NCI-H1105 treated with DMSO at 0.1 percent for 48 hours (cell line): ENCODE data around the gene PDXK.

Source experiments
- DNase-seq: peaks from one replicate; lab custom pipeline; 2025; lab: John Stamatoyannopoulos, UW

The PDXK gene

DNA sequence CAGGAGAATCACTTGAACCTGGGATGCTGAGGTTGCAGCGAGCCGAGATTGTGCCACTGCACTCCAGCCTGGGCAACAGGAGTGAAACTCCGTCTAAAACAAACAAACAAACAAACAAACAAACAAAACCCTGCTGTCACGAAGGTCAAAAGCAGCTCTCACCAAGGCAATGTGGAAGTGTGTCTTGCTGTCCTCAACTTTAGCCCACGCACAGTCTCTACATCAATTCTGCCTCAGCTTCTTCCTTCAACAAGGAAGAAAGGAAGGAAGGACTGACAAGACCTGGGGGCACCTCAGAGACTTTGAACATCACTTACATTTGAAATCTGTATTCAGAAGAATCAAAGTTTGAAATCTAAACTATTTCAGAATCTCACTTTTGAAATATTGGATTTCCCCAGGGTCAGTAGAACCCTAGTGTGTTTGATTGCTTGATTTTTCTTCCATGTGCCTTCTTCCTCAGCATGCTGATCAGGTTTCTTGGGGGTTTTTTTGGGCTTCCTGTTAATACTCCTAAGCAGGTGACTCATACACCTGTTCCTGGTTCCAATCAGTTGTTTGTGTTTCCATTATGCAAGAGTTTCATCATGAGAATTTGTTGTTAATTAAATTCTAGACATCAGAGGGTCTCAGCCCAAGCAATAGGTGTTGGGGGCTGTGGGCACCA, 63.6 kb downstream of the PDXK start:
- no peak for DNase-seq

DNA sequence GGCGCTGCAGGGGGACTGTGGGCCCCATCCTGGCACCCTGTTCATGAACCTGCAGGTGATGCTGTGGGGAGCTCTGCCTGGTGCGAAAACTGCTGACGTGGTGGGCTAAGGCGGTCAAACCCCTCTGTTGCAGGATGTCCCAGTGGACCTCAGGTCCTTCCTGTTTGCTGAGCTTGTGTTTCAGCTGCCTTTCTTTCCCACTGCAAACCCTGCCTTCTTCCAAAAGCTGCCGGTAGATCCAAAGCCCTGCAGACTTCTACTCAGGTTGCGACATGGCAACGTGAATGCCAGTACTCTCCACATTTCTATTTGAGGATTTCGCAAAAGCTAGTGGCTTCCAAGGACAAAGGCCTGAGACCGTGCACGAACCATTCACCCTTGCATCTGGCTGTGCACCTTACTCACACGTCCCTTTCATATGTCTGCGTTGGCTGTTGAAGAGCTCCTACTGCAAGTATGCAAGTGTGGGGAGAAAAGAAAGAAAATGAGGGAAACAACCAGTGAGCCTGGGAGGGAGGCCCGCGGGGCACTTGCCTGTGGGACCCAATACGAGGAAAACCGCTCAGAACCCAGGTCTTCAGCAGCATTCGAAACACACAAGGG, 64.3 kb downstream of the PDXK start:
- no peak for DNase-seq

DNA sequence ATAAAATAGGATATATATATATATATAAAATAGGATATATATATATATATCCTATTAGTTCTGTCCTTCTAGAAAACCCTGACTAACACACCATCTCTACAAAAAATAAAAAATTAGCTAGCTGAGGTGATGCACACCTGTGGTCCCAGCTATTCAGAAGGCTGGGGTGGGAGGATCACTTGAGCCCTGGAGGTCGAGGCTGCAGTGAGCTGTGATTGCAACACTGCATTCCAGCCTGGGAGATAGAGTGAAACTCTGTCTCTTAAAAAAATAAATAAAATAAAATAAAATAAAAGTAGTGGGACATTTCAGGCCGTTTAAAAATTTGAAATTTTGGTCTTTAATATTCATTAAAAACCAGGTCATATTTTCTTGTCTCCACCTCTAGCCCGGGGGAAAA, 66.2 kb downstream of the PDXK start:
- no peak for DNase-seq

DNA sequence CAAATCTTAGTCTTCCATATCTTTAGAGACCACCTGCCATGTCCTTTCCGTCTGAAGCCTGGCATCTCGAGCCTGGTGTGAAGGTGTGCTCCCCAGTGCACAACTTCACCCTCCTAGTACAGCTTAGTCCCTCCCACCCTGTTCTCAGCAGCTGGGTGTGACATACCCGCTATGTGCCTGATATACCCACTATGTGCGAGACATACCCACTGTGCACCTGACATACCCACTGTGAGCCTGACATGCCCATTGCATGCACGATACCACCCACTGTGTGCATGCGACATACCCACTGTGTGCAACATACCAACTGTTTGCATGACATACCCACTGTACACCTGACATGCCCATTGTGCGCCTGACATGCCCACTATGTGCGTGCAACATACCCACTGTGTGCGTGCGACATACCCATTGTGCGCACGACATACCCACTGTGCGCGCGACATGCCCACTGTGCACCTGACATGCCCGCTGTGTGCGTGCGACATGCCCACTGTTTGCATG, 67.4 kb downstream of the PDXK start:
- DNase-seq, result no peak

DNA sequence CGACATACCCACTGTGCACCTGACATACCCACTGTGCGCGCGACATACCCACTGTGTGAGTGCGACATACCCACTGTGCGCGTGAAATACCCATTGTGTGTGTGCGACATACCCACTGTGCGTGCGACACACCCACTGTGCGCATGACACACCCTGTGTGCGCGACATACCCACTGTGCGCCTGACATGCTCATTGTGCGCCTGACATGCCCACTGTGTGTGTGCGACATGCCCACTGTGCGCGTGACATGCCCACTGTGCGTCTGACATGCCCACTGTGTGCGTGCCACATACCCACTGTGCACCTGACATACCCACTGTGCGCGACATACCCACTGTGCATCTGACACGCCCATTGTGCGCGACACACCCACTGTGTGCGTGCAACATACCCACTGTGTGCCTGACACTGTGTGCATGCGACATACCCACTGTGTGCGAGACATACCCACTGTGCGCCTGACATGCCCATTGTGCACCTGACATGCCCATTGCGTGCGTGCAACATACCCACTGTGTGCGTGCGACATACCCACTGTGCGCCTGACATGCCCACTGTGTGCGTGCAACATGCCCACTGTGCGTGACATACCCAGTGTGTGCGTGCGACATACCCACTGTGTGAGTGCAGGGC, 68.0 kb downstream of the PDXK start:
- DNase-seq, result no peak

DNA sequence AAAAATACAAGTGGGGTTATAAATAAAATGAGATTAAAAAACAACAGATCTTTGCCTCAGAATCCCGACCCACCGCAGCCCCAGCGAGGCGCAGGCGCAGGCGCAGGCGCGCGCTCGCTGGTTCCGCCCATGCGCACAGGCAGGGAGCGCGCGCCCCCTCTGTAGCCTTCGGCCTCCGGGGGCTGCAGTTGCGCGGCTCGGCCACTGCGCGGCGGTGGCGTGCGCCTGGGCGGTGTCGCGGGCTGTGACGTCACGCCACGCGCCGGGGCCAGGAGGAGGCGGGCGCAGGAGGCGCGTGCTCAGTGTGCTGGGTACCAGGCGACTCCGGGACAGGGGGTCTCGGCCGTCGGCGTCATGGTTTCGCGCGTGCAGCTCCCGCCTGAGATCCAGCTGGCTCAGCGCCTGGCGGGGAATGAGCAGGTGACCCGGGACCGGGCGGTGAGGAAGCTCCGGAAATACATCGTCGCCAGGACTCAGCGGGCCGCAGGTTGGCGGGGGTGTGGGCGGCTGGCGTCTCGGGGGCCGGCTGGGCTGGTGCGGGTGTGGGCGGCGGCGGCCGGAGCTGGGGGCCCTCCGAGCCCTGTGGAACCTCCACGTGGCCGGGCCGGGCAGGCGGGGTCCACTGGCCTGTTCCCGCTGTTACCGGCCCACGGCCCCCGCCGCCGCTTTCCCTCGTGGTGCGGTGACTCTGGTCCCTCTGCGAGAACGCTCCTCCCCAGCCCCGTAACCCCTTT, 70.5 kb downstream of the PDXK start, which contains the start of gene RRP1:
Gene RRP1 (plus strand): TSS at position 302 of the 734 bp plus-strand sequence. CDS start 53 bp downstream, at position 355.
- peak; percentile 79 for DNase-seq

DNA sequence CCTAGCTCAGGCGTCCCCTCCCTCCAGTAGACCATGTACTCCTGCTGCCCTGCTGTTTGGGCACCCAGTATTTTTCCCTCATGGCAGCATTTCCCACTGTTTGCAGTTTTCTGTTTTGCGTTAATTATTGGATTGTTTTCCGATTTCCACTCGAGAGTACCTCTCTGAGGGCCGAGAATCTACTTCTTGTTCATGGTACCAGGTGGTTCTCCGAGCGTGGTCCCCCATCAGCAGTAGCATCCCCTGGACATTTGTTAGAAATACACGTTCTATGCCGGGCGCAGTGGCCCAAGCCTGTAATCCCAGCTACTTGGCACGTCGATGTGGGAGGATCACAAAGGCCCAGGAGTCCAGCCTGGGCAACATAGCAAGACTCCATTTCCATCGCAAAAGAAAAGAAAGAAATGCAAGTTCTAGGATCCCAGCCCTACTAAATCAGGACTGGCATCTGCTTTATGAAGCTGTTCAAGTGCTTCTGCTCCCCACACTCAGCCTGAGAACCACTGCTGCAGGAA, 71.1 kb downstream of the PDXK start:
- no peak for DNase-seq

DNA sequence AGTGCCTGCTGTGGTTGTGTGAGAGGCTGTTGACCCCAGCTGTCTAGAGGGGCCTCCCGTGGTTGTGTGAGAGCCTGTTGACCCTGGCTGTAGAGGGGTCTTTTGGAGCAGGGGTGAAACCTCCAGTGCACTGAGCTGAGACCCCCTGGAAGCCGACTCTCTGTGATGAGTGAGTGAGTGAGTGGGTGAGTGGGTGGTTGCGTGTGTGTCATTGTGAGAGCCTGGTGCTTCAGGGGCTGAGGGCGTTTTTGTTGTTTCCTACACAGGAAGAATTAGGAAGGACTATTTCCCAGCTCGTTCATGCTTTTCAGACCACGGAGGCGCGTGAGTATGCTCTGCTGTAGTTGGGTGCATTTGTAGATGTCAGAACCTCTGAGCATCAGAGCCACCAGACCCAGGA, 73.5 kb downstream of the PDXK start:
- no peak for DNase-seq

DNA sequence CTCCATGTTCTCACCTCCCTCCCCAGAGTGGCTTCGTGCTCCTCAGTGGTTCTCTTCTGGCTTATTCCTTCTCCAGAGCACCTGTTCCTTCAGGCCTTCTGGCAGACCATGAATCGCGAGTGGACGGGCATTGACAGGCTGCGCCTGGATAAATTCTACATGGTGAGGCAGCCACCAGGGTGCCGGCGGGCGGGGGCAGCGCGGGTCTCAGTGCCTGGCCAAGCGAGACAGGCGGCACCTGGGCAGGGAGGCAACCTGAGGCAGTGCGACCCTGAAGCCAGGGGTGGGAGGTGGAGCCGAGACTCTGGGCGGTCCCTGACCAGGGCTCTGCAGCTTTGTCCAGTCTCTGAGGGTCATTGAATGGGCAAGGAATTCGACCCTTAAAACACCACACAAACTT, 74.3 kb downstream of the PDXK start:
- no peak for DNase-seq

DNA sequence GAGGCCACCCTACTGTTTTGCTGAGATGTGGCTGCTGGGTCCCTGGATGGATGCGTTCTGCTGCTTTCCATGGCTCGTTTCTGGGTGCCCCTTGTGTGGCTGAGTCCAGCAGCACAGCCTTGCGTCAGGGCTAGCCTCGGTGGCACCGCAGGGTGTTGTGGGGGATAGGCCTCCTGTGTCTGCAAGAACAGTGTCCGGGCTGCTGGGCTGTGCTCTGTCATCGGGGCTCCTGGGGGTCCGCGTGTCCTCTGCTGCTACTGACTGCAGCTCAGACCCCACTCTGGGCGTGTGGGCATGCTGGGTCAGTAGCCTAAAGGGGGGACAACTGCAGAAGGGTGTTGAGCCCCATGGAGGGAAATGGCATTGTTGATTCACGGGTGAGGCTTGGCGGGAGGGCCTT, 75.4 kb downstream of the PDXK start:
- DNase-seq, result no peak

DNA sequence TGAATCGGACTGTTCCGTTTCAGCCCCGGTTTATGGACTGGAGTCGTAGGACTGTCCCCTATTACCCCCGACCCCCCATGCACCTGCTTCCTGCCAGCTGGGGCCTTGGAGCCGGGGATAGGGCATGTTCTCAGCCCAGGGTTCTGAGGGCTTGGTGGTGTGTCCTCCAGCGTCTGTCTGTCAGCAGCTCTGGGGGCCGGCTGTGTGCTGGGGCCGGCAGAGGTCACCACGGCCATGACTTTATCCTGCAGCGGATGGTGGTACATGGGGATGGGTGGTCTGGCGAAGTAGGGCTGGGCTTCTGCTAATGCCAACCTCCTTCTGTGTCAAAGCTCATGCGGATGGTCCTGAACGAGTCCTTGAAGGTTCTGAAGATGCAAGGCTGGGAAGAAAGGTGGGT, 75.9 kb downstream of the PDXK start:
- DNase-seq, result no peak

DNA sequence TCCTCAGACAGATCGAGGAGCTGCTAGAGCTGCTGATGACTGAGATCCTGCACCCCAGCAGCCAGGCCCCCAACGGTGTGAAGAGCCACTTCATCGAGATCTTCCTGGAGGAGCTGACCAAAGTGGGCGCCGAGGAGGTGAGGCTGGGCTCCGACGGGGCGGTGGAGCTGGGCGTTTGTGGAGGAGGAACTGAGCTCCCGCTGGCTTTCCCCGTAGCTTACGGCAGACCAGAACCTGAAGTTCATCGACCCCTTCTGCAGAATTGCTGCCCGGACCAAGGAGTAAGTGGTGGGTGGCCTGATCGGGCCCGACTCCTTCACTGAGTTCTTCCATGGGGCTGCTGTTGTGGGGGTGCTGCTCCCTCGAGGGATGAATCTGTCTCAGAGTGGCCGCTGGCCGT, 78.5 kb downstream of the PDXK start:
- no peak for DNase-seq

DNA sequence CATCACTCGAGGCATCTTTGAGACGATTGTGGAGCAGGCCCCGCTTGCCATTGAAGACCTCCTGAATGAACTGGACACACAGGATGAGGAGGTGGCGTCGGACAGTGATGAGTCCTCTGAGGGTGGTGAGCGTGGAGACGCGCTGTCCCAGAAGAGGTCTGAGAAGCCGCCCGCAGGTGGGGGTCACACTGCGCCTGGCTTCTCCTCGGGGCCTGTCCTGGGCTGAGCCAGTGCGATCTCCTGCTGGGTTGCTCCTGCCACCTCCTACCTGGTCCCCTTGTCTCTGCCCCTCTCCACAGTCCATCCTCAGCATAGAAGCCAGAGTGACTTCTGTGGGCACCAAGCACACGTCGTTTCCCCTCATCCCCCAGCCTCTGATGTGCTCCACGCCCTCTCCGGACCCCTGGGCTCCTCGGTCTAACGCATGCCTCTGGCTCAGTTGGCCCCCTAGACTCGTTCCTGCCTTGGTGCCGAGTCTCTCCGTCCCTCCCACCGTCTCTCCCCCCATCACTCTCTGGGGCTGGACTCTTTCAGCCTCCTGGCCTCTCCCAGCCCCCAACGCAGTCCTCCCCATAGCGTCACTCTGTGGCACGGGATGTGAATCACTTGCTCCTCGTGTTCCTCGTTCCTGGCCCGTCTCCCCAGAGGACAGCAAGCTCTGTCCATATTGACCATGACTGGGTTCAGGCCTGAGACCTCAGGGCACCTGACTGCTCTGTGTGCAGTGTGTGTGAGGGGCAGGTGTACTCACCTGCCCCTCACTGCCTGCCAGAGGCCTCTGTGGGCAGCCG, 79.2 kb downstream of the PDXK start:
- DNase-seq, result no peak

DNA sequence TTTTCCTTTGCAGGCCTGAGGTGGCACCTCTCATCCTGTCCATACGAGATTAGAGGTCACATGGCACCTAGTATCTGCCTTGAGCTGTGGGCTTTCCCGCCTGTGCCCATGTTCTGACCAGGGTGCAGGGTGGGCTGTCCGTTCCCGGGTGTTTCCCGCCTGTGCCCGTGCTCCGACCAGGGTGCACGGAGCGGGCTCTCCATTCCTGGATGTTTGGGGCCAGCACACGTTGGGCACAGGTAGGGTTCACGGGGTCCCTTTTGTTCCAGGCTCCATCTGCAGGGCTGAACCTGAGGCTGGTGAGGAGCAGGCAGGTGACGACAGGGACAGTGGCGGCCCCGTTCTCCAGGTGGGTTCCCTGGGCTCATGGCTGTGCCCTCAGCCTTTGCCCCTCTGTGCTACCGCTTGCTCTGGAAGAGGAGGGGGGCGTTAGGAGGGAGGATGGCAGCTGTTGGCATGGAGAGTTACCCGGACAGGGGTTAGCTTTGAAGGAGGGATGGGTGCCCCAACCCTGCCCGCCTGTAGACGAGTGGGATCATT, 80.4 kb downstream of the PDXK start:
- no peak for DNase-seq

DNA sequence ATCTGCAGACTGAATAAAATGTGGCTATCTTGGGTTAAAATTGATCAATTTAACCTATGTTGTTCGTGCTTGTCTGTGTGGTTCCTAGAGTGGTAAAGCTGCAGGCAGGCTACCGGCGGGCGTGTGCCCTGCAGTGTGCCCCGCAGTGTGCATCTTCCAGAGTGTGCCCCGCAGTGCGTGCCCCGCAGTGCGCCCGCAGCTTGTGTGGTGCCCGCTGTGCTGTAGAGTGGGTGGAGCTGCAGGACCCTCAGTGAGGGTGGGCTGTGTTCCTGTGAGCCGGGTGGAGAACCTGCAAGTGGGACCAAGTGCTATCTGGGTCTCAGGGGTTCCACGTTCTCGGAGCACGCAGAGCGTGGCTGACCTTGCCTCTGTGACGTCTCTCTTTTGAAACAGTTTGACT, 81.2 kb downstream of the PDXK start:
- DNase-seq, result no peak

DNA sequence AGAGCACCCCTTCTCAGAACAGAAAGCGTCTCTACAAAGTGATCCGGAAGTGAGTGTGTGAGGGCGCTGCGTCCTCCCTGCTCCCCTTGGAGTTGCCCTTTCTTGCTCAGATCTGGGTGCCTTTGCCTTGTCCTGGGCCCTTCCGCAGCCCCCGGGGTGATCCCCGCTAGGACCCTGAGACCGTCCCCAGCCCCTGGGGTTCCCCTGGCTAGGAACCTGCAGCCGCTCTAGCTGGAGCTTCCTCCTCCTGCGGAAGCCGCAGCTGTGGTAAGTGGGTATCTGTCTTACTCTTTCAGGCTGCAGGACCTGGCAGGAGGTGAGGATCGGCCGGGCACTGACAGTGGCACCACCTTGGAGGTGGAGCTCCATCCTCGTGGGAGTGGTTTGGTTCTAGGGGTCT, 81.6 kb downstream of the PDXK start:
- DNase-seq, result no peak

DNA sequence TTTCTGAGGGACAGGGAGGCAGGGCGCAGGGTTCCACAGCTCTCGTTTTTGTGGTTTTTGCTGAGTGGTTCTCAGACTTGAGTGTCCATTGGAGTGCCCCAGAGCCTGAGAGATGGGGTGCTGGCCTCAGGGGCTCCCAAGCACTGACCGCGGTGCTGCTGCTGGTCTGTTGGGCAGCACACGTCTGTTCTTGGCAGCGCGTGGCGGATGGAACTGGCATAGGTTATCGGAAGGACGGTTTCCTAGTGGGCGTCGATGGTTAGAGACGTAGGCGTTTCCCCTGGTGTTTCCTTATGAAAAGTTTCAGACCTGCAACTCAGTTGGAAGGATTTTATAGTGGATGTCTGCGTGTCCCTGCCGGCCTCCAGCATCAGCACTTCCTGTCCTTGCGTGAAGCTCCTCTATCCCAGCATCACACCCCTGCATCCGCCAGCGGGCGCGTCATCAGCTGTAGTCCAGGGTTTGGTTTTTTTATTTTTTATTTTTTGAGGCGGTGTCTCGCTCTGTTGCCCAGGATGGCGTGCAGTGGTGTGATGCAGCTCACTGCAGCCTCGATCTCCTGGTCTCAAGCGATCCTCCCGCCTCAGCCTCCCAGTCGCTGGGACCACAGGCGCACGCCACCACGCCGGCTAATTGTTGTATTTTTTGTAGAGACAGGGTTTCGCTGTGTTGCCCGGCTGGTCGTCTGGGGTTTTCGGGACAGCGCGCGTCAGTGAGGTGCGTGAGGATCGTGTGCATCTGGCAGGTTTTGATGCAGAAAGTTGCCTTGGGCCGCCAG, 82.3 kb downstream of the PDXK start:
- DNase-seq, result no peak

DNA sequence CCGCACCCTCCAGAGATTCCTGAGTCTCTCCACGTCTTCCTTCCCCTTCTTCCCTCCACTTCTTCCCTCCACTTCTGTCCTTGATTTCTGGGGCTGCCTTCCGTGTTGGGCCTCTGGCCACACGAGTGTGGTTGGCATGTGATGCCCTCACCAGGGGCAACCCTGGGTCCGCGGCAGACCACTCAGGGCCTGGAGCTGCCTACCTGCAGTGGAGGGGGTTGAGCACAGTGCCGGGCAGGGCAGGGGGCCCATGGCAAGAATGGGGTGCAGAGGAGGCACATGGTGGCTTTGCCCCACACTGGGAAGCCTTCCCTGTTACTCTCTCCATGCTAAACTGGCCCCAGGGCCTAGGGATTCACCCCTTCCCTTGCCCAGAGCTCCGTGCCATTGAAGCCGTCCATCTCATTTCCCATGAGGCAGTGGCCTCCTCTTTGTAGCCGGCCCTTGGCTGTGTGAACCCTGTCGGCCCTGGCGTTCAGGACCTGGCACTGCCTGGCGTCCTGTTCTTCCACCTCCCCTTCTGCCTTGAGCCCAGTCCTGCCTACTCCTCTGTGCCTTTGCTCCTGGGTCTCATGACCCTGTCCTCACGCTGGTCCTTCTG, 83.9 kb downstream of the PDXK start:
- DNase-seq, result no peak

DNA sequence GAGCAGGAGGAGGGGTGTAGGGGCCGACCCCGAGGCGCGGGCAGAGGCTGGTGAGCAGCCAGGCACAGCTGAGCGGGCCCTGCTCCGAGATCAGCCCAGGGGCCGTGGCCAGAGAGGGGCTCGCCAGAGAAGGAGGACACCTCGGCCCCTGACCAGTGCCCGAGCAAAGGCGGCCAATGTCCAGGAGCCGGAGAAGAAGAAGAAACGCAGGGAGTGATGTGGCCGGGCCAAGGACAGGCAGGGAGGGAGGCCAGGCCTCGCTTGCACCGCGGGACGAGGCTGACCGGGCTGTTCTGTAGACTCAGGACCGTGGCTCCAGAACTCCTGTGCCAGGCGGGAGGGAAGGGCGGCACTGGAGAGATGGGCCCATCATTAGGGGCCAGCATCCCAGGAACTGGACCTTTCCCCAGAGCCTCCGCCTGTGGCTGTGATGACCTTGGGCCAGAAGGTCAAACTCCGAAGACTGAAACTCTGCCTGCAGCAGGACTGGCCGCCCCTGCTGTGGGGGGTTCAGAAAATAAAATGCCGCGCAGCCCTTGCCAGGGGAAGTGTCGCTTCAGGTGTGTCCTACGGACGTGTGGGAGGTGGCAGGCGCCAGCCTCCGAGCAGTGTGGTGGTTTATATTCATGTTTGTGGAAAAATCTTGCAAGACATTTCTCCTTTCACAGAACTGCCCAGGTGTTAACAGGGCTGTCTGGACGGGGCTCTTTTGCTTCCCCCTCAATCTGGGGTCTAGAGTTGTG, 84.8 kb downstream of the PDXK start:
- DNase-seq, result no peak
